OCI-LY7 (cell line): ENCODE data around the gene CDKAL1.

Experiments
- CTCF ChIP-seq: fragments of 200-600 bp; sonication (generic); conservative IDR thresholded peaks from 2 replicates; pipeline ENCODE4 v1.5.1; 2014; ENCODE audit warnings: mild to moderate bottlenecking, antibody characterized with exemption, low read length, moderate library complexity, mixed read lengths
- EZH2phosphoT487 ChIP-seq: fragments of 200-600 bp; sonication (generic); IDR thresholded peaks from 2 replicates; pipeline ENCODE4 v1.6.1; 2018; ENCODE audit warnings: low read depth, borderline replicate concordance, mild to moderate bottlenecking, mixed run types, antibody characterized with exemption, low read length, moderate library complexity, mixed read lengths

DNA sequence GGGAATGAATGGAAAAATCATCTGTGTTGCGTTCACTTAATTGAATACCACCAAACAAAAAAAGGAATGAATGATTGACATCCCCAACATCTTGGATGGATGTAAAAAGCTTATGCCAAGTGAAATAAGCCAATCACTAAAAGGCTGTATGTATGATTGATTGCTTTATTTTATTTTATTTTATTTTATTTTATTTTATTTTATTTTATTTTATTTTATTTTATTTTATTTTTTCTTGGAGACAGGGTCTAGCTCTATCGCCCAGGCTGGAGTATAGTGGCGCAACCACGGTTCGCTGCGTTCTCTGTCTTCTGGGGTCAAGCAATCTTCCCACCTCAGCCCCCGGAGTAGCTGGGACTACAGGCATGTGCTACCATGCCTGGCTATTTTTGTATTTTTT lies 263.3 kb downstream of the CDKAL1 start:
- no peak for TF ChIP-seq CTCF
- TF ChIP-seq EZH2phosphoT487 = no peak
